Activated B cell treated with CpG ODN at 0.5 μM for 24 hours (primary cell): ENCODE data around the gene CERS6. TPM values are rescaled to one million over a fixed set of nuclear protein-coding genes. Genes with fewer than 3 reads are reported as not detected.

ENCODE experiments used
- ATAC-seq: fragments of 200-7000 bp; cut with Tn5 transposase; one replicate; pipeline ENCODE4 v1.10.0; 2021; ENCODE audit warnings: low read depth, mild to moderate bottlenecking, moderate library complexity
- CTCF ChIA-PET: fragments of 350-600 bp; sonication (Branson Sonifier 250); formaldehyde crosslinking; loops from one replicate; lab custom pipeline; 2021; ENCODE audit warnings: antibody characterized with exemption; lab: Charles Lee
- POLR2A ChIA-PET: fragments of 350-600 bp; sonication (Branson Sonifier 250); formaldehyde crosslinking; loops from one replicate; lab custom pipeline; 2021; ENCODE audit warnings: antibody characterized with exemption; lab: Charles Lee
- DNase-seq: peaks from one replicate; pipeline ENCODE4 v3.0.0; 2022
- H3K27ac Mint-ChIP-seq: one replicate; pipeline ENCODE4 v1.8.0; 2020; ENCODE audit warnings: mixed read lengths
- H3K27me3 Mint-ChIP-seq: one replicate; pipeline ENCODE4 v1.8.0; 2021; ENCODE audit warnings: mixed read lengths
- H3K36me3 Mint-ChIP-seq: one replicate; pipeline ENCODE4 v1.8.0; 2021; ENCODE audit warnings: low read depth, mixed read lengths
- H3K4me1 Mint-ChIP-seq: one replicate; pipeline ENCODE4 v1.8.0; 2021; ENCODE audit warnings: mixed read lengths
- H3K4me3 Mint-ChIP-seq: one replicate; pipeline ENCODE4 v1.8.0; 2020; ENCODE audit warnings: mild to moderate bottlenecking, mixed read lengths
- H3K9me3 Mint-ChIP-seq: one replicate; pipeline ENCODE4 v1.8.0; 2020; ENCODE audit warnings: mixed read lengths
- intact Hi-C: fragments of 100-400 bp; cut with micrococcal nuclease; formaldehyde crosslinking; loops from one replicate; pipeline ENCODE4 v1.15.1; 2024
- total RNA-seq: library from RNA; stranded (reverse); gene quantifications from 2 replicates; pipeline ENCODE4 v1.2.3, GENCODE V29; 2022
- TF ChIP-seq, protein P1 (sequence below): fragments of 200-600 bp; IDR thresholded peaks from one replicate; pipeline ENCODE4 v1.8.0; 2022; ENCODE audit warnings: antibody characterized with exemption, mild to moderate bottlenecking

Gene CERS6
- total RNA-seq, 1 donor from 2014 or later, result 5.3 TPM

DNA sequence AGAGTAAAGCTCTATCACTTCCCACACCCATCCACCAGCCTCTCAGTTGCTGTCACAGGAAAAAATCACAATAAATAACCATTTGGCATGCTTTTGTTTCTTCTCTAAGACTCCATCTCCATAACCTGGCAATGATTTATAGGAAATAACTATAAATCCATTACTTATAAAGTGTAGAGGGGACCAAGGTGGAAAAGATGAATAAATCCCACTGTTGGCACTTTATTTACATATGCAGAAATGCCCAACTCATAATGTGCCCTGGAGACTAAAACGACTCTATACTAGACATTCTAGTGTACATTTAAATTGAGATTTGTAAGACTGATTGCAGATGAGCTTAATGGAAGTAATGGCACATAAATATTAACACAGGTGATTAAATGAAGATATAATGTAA lies 338.9 kb downstream of the CERS6 start:
- TF ChIP-seq, protein P1, sequence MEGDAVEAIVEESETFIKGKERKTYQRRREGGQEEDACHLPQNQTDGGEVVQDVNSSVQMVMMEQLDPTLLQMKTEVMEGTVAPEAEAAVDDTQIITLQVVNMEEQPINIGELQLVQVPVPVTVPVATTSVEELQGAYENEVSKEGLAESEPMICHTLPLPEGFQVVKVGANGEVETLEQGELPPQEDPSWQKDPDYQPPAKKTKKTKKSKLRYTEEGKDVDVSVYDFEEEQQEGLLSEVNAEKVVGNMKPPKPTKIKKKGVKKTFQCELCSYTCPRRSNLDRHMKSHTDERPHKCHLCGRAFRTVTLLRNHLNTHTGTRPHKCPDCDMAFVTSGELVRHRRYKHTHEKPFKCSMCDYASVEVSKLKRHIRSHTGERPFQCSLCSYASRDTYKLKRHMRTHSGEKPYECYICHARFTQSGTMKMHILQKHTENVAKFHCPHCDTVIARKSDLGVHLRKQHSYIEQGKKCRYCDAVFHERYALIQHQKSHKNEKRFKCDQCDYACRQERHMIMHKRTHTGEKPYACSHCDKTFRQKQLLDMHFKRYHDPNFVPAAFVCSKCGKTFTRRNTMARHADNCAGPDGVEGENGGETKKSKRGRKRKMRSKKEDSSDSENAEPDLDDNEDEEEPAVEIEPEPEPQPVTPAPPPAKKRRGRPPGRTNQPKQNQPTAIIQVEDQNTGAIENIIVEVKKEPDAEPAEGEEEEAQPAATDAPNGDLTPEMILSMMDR, result no peak
- CTCF ChIA-PET, result no interaction called here
- no peaks in the 10 kb centered on the region for H3K4me1 Mint-ChIP-seq
- no peaks in the 10 kb centered on the region for H3K36me3 Mint-ChIP-seq
- POLR2A ChIA-PET, result no interaction called here
- H3K4me3 Mint-ChIP-seq, result no peak overlapping the region
- no peaks in the 10 kb centered on the region for H3K9me3 Mint-ChIP-seq
- H3K27me3 Mint-ChIP-seq, result no peaks in the 10 kb centered on the region
- DNase-seq (no peak), ATAC-seq (no peak)
- intact Hi-C loops, result no loop called here
- H3K27ac Mint-ChIP-seq, result no peak overlapping the region

DNA sequence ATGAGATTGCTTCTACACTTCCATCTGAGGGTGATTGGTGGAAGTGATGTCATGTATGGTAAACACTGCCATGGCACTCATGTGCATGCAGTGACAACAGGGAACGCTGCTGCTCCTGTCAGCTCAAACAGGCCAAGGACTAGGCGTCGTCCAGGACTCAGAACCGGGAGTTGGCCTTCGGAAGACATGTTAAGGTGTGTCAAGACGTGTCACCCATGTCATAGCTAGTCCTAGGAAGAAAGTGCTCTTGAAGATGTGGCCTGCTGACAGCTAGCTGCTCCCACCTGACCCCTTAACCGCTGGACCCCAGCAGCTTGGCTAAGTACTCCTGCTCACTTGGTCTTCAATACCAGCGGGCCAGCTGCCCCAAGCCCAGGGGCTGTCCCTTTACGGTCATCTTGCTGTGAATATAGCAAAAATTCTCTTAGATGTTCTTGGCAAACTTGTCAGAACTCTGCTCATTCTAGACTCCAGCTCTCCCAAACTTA lies 340.1 kb downstream of the CERS6 start:
- intact Hi-C loops, result no loop called here
- Mint-ChIP-seq H3K27ac (no peak overlapping the region), H3K27me3 (no peaks in the 10 kb centered on the region), H3K9me3 (no peaks in the 10 kb centered on the region), H3K4me3 (no peak overlapping the region), H3K4me1 (no peaks in the 10 kb centered on the region), H3K36me3 (no peaks in the 10 kb centered on the region)
- DNase-seq (no peak), ATAC-seq (no peak)
- CTCF ChIA-PET, result interaction anchor here (0.5 kb wide), 1 partner anchor 8 kb away, joined by 3 read pairs; no protein-coding TSS in a partner anchor
- TF ChIP-seq, protein P1, result no peak
- POLR2A ChIA-PET, result no interaction called here

DNA sequence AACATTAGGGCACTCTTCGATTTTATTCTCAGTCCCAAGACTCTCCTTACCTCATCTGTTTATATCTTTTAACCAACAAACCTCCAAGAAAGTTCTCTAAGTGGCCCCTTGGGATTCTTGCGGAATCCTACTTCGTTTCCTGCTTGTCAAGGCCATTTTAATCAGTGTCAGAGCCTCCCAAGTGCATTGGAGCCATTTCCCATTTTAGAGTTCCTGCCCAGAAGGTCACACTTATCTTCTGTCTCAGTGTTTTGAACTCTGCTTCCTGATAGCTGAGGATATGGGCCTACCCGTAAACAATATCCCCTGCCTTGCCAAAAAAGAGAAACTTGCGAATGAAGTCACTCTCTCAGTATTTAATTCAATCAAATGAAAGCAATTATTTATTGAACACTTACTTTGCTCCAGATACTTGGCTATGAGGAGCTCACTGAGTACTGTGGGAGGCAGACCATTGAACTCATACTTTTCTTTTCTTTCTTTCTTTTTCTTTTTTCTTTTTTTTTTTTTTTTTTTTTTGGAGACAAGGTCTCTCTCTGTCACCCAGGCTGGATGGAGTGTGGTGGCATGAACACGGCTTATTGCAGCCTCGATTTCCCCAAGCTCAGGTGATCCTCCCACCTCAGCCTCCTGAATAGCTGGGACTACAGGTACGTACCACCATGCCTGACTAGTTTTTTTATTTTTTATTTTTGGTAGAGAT lies 340.7 kb downstream of the CERS6 start:
- ATAC-seq, result no peak
- no peaks in the 10 kb centered on the region for H3K9me3 Mint-ChIP-seq
- H3K4me3 Mint-ChIP-seq, result no peak overlapping the region
- intact Hi-C loops, result no loop called here
- no peaks in the 10 kb centered on the region for H3K36me3 Mint-ChIP-seq
- H3K27me3 Mint-ChIP-seq, result no peaks in the 10 kb centered on the region
- ChIA-PET CTCF (no interaction called here), POLR2A (no interaction called here)
- H3K4me1 Mint-ChIP-seq, result no peaks in the 10 kb centered on the region
- DNase-seq, result no peak
- TF ChIP-seq, protein P1, result no peak
- H3K27ac Mint-ChIP-seq, result no peak overlapping the region

DNA sequence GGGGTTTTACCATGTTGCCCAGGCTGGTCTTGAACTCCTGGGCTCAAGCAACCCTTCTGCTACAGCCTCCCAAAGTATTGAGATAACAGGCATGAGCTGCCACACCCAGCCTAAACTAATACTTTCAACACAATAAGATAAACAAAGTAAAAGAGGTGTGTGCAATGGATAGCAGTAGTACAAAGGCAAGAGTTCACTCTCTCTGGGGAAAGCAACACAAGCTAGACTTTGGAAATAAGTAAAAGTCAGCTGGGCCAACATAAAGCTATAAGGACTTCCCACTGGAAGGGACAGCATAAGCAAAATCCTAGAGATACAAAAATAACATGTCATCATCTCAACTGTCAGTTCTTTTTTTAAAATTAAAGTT lies 341.2 kb downstream of the CERS6 start:
- no peak overlapping the region for H3K4me3 Mint-ChIP-seq
- H3K36me3 Mint-ChIP-seq, result no peaks in the 10 kb centered on the region
- ATAC-seq (no peak), DNase-seq (no peak)
- ChIA-PET POLR2A (no interaction called here), CTCF (no interaction called here)
- no peaks in the 10 kb centered on the region for H3K9me3 Mint-ChIP-seq
- H3K4me1 Mint-ChIP-seq, result no peaks in the 10 kb centered on the region
- no peaks in the 10 kb centered on the region for H3K27me3 Mint-ChIP-seq
- TF ChIP-seq, protein P1, result no peak
- no peak overlapping the region for H3K27ac Mint-ChIP-seq
- intact Hi-C loops, result no loop called here

DNA sequence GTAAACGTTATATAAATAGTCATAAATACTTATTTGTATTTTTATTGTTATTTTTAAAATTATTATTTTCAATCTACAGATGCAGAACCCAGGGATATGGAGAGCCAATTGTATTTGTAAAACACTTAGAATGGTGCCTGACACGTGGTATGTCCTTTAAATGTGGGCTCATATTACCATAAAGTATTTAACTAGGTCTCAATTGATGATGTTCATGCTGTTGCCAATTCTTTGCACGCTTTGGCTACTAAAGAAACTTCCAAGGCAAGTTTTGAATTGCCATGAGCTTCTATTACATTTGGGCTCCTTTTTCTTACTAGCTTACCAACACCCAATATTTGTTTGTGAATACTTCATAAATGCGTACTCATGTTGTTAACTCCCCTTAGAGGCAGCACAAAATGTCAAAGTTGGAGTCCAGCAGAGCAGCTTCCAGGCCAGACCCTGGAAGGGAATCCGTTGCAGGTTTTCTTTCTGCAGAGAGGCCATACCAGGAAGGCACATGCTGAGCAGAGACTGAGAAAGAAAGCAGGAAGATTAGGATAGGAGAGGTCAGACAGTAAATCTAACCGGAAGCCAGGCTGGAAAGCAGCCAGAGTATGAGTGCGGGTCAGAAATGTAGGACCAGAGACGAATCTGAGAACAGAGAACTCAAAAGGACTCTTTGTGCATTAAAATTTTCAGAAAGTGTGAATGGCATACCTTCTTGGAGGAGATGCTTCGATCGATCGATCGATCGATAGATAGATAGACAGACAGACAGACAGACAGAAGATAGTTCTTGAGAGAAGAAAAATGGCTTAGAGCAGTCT lies 342.2 kb downstream of the CERS6 start:
- Mint-ChIP-seq H3K27ac (no peak overlapping the region), H3K27me3 (no peaks in the 10 kb centered on the region), H3K36me3 (no peaks in the 10 kb centered on the region), H3K4me3 (no peak overlapping the region), H3K4me1 (no peaks in the 10 kb centered on the region), H3K9me3 (no peaks in the 10 kb centered on the region)
- intact Hi-C loops, result no loop called here
- TF ChIP-seq, protein P1, result no peak
- ChIA-PET CTCF (no interaction called here), POLR2A (no interaction called here)
- no peak for DNase-seq
- ATAC-seq, result no peak
